C1 segment of cervical spinal cord (tissue), 14 donors: ENCODE results near the gene GRHL1.

Experiments used
- DNase-seq, 14 donors: peaks; one replicate each; lab custom pipeline; 2025; lab: John Stamatoyannopoulos, UW

The GRHL1 gene

DNA sequence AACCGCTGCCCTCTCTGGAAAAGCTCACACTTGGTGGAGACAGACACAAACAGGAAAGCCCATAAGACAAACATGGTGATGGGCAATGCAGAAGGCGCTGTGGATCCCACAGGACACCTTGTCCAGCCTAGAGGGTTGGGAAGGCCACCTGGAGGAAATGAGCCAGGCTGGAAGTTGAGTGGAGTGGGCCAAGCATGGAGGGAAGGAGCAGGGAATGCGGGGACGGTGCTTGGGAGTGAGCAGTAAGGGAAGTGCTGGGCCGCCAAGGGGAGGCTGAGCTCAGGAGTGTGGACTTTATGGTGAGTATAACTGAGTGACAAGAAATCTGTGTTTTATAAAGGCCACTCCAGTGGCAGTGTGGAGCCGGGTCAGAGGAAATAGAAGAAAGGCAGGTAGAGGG is 2.8 kb upstream of the GRHL1 start:
- DNase-seq, result no peak

DNA sequence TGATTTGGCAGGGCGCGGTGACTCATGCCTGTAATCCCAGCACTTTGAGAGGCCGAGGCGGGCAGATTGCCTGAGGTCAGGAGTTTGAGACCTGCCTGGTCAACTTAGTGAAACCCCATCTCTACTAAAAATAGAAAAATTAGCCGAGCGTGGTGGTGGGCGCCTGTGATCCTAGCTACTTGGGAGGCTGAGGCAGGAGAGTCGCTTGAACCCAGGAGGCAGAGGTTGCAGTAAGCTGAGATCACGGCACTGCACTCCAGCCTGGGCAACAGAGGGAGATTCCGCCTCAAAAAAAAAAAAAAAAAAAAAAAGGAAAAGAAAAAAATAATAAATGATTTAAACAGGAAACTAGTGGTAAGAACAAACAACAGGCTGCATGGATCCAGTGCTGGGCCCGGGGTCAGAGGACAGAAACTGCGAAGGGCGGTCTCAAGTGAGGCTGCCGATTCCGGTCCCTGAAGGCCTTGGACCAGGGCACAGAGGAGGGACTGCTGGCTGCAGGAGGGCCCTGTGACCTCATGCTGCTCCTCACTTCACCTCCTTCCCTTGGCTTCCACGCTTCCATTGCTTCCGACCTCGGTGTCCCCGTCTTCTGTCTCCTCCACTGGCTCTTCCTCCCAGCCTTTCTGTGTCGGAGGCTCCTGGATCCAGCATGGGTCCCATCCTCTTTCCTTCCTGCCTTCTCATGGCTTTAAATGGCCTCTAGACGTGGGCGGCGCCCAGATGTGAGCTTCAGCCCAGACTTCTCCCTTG is 2.1 kb upstream of the GRHL1 start:
- no peak for DNase-seq

DNA sequence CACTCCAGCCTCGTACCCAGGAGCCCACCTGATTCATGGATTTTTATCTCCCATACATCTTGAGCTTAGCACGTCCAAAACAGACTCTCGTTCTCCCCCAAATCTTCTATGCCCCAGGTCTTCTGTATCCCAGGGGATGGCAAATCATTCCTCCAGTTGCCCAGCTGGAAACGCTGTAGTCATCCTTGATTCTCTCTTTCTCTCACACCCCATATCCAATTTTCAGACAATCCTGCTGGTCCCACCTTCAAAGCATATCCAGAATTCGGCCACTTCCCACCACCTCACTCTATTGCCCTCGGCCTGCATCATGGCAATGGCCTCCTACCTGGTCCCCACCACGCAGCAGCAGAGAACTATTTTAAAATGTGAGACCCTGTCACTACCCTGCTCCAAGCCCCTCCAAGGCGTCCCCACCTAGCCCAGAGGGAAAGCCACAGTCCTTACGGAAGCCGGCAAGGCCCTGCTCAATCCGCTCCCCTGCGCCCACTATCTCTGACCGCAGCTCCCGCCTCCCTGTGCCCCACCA is 1.4 kb upstream of the GRHL1 start:
- DNase-seq, result no peak

DNA sequence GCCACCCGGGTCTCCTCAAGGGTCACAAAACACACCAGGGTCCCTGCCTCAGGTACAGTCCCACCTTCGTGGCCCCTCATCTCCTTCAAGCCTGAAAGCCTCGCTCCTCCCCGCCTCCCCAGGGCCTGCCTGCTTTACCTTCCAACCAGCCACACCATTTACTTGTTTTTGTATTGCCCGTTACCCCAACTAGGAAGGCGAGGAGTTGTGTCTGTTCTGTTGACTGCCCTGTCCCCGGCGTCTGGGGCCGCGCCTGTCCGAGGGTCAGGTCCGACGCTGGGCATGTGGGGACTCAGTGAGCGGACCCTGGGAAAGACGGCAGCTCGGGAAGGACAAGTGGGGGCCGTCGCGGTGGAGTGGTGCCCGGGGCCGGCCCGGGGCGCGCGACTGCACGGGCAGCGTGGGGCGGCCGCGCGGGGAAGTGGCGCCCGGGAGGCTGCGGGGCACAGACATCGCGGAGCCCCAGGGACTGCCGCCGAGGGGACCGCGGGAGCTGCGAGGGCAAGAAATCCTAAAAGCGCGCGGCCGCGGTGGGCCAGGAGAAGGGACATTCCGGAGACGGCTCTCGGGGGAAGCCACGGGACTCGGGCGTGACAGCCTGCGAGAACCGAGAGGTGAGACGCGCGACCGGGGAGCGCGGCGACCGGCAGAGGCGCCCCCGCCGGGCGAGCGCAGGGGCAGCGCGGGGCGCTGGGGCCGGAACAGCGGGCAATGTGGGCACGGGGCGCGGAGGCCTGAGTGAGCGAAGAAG is 797 bp upstream of the GRHL1 start:
- peak in 2 of 14 donors; percentile 34 to 41 for DNase-seq

DNA sequence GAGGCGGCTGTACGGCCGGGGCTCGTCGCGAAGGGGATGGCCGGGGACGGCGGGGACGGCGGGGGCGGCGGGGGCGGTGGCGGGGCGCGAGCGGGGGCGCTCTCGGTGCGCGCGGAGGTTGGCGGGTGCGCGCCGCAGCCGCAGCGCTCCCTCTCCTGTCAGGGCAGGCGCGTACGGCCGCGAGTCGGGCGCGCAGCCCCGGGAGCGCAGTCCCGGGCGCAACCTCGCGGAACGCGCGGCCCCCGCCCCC is 296 bp upstream of the GRHL1 start:
- no peak for DNase-seq

DNA sequence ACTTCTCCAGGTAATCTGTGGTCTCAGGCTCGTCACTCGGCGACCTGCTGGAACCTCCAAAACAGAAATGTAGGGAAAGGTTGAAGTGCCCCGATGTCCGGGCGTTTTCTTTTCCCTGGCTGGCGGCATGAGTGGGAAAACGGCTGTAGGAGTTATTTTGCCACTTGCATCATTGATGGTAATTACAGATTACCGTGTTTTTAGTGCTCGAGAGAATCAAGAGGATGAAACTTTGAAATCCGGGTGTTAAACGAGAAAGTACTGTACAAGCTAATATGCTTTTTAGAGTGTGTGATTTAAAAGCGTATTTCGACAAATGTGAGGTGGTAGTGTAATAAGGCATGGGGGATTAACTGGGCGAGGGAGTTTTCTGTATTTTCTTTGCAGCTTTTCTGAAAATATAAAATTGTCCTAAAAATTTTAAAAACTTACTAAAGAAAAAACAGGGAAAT is 819 bp downstream of the GRHL1 start:
- DNase-seq, result peak in 1 of 14 donors; percentile 10

DNA sequence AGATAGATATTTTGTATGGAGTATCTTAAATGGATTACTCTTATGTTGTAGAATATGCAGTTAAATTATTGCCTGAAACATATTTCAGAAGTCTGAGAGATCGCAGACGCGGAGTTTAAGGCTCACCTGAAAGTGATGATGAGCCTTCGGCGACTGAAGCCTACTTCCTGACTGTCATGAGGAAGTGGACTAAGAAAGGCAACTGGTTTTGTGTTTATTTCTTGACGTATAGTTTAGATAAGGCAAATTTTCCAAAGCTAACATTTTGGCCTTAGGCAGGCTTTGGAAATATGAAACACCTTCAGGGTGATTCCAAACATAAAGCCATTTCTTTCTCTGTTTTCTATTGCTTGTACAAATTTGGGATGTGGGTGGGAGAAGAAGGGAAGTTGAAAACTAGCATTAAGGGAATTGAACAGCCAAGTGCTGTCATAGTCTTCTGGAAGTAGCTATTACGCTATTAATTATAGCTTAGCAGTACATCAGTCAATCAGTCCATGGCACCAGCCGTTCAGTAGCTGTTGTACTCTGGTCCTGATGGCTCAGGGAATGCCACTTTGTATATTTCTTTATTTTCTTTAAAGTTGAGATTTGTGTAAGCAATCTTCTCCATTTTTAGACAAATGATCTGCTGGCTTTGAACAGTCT is 1.5 kb downstream of the GRHL1 start:
- no peak for DNase-seq

DNA sequence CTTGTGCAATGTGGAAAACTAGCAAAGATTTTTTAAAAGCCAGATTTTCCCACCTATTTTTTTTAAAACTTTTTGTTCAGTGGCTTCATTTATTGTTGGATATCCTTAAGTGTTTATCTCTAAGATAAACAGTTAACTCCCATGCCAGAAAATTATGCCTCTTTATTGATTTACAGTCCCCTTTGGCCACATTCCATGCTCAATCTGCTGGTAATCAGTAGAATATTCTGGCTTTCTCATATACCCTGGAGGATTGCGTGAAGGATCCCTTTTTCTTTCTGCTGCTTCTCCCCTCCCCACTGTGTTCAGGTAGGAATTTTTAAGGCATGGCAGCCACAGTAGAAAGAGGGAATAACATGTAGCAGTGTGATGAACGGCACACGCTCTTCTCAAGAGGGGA is 2.6 kb downstream of the GRHL1 start:
- no peak for DNase-seq

DNA sequence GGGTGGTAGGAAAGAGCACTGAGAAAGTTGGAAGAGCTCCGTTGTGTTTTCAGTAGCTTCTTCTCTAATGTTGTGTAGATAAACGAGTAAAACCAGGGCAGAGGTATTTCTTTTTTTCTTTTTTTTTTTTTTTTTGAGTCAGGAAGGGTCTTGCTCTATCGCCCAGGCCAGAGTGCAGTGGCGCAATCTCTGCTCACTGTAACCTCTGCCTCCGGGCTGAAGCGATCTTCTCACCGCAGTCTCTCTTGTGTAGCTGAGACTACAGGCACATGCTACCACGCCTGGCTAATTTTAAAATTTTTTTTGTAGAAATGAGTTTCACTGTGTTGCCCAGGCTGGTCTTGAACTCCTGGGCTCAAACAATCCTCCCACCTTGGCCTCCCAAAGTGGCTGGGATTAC is 6.6 kb downstream of the GRHL1 start:
- DNase-seq, result no peak

DNA sequence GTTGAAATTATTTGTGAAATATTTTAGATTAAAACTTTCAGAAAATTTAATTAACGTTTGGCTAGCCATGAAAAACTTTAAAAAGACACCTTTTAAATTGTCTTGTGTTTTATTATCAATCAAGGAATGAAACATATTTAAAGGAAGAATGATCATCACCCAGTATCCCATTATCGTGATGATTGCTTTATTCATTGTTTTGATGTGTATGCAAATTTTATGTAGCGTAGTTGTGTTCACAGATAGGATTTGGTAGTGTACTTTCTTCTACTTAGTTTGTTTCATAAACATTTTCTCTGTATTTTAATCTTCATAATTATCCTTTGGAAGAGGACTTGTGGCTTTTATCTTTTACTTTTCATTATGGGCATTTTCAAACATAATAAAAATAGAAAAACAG is 7.8 kb downstream of the GRHL1 start:
- DNase-seq, result no peak

DNA sequence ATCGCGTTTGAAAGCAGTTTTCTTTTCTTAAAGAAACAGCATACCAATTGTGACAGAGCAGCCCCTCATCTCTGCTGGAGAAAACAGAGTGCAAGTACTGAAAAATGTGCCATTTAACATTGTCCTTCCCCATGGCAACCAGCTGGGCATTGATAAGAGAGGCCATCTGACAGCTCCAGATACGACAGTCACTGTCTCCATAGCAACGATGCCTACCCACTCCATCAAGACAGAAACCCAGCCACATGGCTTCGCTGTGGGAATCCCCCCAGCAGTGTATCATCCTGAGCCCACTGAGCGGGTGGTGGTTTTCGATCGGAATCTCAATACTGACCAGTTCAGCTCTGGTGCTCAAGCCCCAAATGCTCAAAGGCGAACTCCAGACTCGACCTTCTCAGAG is 9.5 kb downstream of the GRHL1 start:
- no peak for DNase-seq

DNA sequence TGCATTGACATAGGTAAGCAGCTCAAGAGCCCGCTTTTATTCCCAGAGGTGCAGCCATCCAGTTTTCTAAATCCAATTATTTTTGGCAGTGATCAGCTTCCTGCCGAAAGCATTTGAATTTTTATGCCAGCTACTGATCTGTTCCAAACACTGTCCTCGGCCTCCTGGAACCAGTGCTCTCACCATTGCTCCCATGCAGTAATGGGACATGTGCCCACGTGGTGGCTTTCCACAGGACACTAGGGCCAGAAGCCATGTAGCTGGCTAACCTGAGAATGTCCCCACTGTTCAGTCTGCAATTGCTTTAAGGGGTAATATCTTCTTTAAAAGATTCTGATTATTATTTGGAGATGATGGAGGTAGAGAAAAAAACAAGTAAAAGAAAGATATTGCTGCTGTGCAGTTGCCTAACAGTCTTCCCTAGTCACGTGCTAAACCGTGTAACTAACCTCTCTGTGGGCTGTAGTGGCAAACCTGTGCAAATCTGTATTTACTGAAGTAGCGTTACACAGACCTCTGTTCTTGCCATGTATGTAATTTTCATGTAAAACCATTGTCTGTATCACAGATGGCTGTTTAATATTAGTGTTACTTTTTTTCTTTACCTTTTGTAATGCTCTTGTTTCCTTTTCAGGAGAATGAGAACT is 13.0 kb downstream of the GRHL1 start:
- peak in 1 of 14 donors; percentile 20 for DNase-seq

DNA sequence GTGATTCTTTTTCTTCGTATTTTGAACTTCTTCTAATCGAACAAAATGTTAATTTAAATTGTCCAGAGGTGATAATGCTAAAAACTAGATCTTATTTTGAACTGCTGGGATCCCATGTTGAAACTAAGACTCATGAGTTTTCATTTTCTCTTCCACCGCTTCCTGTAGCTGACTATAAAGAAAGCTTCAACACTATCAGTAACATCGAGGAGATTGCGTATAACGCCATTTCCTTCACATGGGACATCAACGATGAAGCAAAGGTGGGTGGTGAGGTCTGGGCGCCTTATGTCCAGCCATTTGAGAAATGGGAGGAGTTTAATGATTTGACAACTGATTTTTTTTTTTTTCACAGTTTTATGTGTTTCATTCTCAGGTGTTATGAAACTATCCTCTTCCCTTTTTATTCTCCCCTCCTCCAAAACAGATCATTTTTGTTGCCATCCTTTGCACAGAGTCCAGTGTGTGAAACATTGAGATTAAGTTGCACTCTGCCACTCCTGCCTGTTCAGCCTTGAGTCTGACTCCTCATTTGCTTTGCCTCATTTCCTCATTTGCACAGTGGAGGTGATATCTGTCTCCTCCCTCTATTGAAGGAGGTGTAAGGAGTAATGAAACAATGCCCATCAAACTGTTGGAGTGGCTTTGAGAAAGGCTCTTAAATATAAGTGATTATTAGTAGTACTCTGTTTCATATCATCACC is 13.8 kb downstream of the GRHL1 start:
- DNase-seq, result no peak

DNA sequence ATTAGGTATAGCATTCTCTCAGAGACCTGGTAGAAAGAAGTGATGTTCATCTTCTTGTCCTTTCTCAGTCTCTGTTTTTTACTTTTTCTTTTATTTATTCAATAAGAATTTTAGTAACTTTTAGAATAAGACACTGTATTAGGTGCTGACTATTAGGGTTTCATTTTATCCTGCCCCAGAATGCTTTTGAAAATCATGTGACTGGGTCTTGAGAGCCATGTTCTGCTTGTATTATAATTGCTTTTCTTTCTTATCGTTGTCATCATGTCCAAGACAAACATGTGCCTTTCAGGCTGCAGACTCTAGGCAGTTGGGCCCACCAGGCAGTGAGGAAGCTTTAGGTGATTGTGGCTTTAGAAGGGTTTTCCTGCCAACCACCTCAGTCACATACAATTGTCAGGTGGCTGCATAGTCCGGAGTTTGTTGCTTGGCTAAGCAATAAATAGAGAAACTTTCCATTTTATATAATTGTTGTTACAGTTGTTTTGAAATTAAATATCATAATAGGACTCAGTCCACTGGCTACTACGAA is 15.1 kb downstream of the GRHL1 start:
- no peak for DNase-seq

DNA sequence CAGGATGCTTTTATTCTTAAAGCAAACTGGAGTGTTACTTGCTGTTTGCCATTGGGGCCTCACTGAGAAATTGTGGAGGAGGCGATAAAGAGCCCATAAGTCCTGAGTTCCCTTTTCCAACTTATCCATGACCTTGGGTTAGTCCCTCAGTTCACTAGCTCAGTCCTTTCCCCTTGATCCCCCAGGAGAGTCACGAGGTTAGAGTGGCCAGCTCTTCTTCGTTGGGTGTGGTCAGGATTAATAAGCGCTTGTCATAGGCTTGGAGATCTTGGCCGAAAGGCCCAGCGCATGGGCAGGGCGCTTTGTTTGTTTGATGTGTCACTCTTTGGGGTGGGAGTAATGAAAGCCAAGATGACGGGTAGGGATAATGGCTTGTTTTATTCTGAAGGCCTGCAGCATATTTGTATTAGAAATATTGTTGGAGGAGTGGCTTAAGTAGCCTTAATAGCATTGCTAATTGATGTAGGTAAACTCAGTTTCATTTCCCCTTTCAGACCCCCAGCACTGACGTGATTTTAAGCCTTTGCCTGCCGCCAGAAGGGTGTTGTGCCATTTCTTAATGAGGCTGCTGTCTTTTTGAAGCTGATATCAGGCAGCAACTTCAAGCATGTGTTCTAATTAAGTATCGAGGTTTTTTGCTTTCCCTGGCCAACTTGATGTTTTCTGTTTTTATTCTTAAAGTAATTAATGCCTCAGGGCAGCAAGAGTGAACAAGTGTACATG is 15.7 kb downstream of the GRHL1 start:
- no peak for DNase-seq

DNA sequence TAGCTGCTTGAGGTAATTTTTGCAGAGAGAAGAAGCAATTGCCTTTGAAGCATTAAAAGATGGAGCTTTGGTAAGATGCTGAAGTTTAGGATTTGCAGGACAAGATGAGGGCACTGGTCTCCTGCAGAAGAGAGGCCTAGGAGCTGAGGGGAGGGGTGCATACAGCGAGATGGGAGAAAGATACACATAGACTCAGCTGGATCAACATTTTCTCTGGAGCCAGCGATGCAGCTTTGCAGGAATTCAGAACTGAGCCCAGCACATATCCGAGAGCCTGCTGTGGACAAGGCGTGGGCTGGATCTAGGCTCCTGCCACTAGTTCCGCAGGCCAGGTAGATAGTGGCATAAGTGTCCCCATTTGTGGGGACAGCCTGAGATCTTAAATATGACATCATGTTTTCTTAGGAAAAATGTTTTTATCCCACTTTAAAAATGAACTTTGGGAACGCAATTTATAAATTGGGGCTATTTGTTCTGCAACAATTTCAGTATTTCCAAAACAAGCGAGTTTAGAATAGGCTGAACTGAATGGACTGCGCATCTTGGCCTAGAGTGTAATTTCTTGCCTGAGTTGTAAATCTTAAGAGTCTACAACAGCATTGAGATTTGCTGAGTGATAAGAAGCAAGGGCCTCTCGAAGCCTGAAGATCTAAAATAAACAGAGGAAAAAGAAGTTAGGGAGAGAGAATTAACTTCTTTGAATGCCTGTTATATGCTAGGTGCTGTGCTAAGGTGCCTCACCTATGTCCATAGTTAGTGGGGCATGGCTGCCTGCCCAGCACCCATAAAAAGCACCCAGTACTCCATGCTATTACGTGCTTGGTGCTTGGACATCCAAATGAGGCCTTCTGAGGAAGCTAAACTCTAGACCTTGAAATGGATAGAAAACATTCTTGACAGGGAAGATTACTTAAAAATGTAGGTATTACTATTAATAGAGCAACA is 17.3 kb downstream of the GRHL1 start:
- DNase-seq, result no peak

DNA sequence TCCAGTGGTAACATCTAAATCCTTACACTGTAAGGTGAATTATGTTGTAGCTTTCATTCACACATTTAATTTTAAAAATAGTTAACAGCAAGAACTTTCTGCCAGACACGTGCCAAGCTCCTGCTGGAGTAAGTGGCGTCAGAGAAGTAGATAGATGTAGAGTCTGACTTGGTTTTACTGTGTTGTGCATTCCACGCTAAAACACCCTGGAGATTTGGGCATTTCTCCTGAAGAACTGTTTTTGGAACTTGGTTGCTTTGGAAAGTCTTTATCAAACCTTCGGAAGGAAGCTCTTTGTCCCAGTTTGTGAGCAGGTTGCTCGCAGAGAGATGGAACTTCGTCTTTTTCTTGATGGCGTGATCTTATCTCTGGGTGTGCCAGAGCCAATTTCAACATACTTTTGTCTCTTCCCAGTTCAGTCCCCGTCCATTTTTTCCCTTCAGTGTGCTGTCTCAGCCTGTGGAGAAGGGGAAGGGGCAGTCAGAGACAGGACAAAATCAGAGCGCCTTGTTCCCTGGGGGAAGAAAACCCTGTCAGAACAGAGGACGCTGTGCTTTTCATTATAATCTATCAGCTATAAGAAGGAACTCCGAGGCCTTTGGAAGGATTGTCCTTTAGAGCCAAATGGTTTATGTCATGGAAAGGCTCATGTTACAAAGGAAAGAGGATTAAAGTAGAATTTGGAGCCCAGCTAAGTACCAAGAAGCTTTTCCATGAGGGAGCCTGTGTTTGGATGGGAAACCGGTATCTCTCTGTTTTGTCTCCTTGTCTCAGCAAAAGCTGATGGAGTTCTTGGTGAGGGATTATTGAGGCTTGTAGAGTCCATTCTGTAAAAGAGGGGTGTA is 18.9 kb downstream of the GRHL1 start:
- DNase-seq, result no peak

DNA sequence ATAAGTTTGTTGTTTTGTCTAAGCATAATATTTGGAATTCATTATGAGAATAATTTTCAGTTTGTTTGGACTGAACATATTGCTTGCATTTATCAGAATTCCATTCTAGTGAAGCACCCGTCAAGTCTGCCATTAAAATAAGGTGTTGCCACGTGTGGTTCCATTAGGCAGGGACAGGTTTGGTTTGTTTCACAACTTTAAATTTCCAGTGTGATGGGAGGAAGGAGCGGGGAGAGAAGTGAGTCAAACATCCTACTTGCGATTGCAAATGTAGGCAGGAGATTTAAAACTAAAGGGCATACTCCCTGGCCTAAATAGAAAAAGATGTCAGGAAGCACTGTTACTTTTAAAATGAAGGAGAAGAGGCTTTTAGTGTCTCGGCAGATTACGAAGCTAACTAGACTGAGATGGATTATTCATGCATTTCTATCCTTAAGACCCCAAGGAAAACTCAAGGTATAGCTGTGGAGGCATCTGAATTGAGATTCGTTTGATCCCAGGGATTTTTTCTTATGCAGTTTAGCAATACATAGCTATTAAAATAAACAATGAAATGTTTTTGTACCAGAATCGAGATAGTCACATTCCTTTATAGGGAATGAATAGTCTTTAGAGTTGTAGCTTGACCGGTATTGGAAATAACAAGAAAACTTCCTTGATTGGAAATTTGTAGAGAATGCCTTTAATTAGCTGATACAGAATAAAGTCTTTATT is 19.8 kb downstream of the GRHL1 start:
- no peak for DNase-seq
